GM19043 (cell line): Measurements from ENCODE around the gene ATF4.
"Not testable (repeated sequence)": the region's sequence is repeated elsewhere in the genome, so short reads cannot be mapped to it uniquely, and the experiment has no call there.

Source experiments
- ATAC-seq: cut with Tn5 transposase; IDR thresholded peaks from one replicate; pipeline ENCODE4 v1.9.1; 2021; ENCODE audit warnings: low read depth; ENCODE audit not compliant: unreplicated experiment

Gene ATF4

DNA sequence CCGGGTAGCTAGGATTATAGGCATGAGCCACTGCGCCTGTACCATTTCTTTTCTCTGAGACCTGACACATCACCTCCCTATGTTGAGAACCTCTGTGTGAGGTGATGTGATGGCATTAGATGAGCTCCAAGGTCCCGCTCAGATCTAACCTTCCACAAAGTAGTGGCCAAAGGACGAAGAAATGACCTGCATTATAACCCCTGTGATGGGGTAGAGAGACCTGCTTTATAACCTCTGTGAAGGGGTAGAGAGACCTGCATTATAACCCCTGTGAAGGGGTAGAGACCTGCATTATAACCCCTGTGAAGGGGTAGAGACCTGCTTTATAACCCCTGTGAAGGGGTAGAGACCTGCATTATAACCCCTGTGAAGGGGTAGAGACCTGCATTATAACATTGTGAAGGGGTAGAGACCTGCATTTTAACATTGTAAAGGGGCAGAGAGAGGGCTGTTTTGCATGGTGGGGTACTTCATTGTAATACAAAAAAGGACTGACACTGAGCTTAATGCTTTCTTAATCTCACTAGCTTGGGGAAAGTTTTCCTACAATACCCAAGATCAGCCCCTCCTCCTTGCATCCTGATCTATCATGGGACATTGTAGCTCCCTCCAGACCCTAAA, 9.7 kb upstream of the ATF4 start:
- no peak for ATAC-seq

DNA sequence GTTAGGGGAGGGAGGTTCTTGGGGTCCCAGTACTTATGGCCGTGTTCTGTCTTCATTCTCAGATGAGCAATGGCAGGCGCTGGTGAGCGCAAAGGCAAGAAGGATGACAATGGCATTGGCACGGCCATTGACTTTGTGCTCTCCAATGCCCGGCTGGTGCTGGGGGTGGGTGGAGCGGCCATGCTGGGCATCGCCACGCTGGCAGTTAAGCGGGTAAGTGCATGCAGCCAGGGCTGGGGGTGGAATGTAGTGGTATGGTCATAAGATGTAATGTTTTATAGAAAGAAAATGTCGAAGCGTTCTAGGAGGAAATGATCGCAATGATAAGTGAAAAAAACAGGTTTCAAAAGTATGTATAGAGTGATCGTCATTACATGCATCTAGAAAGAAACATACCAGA, 9.1 kb upstream of the ATF4 start:
- no peak for ATAC-seq

DNA sequence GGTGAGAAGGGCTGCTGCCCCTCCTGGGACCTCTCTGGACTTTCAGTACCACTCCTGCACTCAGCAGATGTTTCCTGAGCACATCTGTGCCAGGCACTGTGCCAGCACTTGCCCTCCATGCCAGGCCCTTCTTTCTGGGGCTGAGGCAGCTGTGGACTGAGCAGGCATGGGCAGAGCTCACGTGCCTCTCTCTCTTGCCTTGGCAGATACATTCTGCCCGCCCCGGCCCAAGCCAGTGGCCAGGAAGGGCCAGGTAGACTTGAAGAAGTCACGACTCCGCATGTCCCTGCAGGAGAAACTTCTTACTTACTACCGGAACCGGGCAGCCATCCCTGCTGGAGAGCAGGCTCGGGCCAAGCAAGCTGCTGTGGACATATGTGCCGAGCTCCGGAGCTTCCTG, 8.3 kb upstream of the ATF4 start:
- ATAC-seq: no peak

DNA sequence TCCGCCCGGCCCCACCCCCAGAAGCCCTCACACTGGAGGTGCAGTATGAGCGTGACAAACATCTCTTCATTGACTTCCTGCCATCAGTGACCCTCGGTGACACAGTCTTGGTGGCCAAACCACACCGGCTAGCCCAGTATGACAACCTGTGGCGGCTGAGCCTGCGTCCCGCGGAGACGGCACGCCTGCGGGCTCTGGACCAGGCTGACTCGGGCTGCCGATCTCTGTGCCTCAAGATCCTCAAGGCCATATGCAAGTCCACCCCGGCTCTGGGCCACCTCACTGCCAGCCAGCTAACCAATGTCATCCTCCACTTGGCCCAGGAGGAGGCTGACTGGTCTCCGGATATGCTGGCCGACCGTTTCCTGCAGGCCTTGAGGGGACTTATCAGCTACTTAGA, 6.6 kb upstream of the ATF4 start:
- no peak for ATAC-seq

DNA sequence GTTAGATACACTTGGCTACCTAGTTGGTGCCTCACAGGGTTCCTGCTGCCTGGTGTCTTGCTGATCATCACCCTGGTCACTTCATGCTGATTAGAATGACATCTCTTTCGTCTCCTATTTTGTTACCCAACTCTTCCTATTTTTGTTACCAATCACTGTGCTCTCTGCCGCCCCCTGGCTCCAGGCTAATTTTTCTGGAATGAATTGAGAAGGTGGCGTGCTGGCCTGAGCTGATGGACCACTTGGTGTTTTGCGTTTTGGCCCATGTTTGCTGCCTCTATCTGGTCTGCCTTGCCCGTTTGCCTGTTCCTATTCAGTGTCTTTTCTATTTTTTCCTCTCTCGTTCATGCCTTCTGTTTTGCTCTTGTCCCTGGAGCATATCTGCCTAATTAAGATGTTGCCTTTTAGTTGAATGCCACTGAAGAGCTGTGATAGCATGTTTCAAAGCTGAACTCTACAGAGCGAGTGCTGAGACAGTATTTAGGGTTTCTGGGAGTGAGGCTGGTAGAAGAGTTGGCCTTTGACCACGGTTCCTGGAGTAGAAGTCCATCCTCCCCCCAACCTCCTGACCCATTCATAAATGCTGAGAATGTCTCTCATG, 5.9 kb upstream of the ATF4 start:
- ATAC-seq: no peak

DNA sequence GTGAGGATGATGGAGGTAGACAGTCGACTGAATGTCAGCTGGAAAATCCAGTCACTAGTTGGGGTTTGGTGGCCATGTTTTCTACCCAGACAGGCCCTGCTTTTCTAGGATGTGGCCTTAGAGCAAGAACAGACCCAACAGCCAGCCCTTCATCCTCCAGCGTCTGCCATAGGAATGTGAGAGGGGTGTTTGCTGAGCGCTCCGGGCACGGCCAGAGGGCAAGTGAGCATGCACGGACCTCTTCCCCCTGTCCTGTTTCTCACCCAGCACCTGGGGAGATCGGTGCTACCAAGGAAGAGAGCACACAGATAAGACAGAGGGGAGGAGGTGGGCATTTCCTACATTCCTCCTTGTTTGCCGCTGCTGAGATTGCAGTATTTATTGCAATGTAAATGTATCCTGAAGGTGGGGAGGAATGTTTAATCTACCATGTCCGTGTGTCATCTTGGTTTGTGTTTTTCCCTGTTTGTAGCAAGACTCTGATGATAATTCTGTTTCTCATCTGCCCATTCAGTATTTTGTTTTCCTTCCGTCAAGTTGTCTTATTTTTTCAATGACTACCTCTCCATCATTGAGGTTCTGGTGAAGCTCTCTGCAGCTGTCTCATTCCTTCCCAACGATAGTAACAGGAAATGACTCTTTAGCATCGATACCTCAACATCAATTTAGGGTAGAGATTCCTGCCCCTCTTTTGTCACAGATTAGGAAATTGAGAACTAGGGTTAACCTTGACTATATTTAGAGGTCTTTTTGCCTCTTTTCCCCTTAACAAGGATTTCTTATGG, 4.9 kb upstream of the ATF4 start:
- ATAC-seq: no peak

DNA sequence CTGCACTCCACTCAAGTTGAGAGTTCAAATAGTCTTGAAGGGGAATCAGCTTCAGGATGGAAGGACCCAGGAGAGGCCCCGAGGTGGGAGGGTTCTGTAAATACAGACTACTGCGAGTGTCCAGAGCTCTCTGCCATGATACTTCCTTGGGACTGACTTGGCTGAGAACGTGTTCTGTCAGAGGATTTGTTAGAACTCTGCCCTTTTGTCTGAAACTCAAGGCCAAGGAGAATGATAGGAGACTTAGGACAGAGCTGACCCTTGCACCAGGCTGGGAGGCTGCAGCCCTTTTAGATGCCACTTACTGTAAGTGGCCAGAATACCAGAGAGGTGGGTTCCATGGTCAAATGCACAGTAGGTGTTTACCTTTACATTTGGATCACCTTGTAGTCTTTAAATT, 2.9 kb upstream of the ATF4 start:
- no peak for ATAC-seq

DNA sequence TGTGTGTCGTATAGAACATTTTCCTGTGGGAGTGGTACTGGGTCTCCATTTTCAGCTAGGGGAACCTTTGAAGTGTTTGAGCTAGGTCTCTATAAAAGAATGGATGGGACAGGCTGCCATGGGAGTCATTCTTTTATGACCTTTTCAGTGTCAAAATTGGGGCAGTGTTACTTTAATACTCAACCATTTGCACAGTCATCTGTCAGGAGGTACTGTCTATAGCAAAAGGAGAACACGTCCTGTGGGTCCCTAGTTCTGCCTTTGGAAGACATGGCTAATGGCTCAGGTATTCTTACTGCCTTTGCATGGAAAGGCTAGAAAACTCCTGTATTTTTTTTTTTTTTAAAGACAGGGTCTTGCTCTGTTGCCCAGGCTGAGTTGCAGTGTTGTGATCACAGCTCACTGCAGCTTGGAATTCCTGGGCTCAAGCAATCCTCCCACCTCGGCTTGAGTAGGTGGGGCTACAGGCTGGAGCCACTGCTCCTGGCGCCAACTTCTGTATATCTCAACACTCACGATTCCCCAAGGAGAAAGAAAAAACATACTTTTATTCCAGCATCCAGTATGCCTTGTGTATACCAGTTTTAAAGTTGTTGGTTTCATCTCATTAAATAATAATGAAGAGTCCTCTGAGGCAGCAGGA, 2.1 kb upstream of the ATF4 start:
- no peak for ATAC-seq

DNA sequence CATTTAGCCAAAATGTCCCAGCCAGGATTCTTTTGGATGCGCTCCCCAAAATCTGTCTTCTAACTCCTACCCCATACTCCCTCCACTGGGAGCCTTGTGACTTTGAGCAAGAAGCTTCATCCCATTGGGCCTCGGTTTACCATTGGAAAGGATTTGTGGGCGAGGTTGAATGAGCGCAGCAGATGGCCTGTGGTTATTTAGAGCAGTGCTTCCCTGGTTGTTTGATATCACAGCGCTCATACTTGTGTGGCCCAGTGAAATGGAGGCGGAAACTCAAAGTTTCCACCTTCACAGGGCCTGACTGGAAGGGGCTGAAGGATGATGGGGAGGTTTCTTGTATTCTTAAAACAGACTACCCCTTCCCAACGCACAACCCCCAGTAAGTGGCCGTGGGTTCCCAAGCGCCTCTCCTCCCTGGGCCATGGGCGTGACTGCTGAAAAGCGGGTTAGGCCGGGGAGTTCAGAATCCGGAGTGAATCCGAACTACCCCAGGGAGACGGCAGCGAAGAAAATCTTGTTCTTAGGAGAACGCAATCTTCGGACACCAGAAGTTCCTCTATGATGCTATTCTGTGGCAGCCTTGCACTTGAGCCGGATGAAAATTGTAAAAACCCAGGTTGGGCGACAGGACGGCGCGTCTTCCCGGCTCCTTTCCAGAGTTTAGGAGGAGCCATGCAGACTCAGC, 1.2 kb upstream of the ATF4 start:
- no peak for ATAC-seq

DNA sequence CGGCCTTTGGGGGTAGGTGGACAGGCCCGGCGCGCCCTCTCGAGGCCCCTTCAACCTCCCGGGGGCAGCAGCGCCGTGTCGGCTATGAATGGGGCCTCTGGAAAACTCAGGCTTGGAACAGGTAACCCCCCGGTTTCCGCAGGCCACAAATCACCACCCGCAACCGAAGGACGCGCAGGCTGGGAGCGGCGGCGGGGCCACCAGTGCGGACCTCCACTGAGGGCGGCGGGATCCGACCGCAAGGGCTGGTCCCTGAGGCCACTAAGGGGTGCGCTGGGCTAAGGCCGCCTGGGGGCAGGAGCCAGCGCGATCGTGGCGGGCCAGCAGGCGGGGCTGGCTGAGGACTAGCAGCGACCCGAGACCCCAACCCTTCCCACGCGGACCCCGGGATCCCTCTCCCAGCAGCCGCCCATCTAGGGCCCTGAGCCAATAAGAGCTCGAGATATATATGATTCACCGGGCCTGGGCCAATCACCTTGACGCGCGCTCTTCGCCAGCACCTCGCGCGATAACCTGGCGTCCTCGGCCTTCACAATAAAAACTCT, 609 bp upstream of the ATF4 start:
- peak; percentile 85 for ATAC-seq

DNA sequence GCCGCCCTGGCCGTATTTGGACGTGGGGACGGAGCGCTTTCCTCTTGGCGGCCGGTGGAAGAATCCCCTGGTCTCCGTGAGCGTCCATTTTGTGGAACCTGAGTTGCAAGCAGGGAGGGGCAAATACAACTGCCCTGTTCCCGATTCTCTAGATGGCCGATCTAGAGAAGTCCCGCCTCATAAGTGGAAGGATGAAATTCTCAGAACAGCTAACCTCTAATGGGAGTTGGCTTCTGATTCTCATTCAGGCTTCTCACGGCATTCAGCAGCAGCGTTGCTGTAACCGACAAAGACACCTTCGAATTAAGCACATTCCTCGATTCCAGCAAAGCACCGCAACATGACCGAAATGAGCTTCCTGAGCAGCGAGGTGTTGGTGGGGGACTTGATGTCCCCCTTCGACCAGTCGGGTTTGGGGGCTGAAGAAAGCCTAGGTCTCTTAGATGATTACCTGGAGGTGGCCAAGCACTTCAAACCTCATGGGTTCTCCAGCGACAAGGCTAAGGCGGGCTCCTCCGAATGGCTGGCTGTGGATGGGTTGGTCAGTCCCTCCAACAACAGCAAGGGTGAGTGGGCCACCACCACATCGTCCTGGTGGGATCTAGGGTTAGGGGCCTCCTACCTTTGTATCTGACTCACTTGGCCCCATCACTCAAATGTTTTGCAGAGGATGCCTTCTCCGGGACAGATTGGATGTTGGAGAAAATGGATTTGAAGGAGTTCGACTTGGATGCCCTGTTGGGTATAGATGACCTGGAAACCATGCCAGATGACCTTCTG, 934 bp downstream of the ATF4 start:
- not testable (repeated sequence) for ATAC-seq

DNA sequence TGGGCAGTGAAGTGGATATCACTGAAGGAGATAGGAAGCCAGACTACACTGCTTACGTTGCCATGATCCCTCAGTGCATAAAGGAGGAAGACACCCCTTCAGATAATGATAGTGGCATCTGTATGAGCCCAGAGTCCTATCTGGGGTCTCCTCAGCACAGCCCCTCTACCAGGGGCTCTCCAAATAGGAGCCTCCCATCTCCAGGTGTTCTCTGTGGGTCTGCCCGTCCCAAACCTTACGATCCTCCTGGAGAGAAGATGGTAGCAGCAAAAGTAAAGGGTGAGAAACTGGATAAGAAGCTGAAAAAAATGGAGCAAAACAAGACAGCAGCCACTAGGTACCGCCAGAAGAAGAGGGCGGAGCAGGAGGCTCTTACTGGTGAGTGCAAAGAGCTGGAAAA, 1.7 kb downstream of the ATF4 start:
- ATAC-seq: not testable (repeated sequence)

DNA sequence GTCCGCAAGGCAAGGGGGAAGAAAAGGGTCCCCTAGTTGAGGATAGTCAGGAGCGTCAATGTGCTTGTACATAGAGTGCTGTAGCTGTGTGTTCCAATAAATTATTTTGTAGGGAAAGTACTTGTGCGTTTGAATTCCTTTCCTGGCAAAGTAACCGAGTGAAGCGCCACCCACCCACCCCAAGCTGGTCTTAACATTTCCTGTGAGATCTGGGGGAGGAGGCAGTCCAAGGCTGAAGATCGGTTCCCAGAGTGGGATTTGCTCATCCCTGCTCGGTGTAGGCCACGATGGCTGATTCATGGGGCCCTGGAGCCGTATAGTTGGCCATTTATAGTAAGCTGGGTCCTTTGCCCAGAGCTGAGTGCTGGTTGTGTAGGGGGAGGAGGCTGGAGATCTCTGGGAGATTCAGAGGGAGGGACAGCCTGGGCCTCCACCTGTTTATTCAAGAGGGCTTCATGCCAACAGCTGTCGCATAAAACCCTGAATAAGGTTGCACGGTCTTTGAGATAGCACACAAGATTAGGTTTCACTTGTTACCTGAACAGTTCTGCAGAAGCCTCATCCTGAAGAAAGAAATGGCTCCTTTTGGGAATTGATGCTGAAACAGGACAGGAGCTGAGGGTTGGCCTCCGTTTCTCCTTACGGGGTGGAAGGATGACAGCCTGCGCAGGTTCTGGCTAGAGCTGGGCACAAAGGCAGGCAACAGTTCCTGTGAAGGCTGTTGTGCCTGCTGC, 2.4 kb downstream of the ATF4 start:
- ATAC-seq: no peak

DNA sequence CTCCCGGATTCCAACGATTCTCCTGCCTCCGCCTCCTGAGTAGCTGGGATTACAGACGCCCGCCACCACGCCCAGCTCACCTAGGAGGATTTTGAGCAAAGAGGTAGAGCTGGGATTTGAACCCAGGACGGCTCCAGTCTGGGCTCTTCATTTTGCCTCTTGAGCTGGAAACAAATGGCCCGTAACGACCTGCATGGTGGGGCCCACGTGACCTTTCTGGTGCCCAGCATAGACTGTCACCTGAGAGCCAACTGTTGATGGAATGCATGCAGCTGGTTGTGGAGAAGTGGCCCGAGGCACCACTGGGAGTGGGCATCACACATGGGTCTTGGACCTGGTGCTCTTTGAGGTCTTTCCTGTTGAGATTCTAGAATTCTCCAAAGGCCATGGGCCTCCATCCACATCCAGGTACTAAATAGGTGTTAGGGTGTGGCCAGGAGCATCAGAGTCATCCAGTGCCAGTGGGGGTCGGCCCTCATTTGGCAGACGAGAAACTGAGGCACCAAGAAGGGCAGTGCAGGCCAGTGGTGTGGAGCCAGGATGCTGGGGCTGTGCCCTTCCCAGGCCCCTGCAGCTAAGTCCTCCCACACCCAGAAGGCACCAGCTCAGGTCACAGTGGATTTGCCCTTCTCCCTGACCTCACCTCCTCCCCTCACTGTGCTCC, 3.9 kb downstream of the ATF4 start:
- no peak for ATAC-seq

DNA sequence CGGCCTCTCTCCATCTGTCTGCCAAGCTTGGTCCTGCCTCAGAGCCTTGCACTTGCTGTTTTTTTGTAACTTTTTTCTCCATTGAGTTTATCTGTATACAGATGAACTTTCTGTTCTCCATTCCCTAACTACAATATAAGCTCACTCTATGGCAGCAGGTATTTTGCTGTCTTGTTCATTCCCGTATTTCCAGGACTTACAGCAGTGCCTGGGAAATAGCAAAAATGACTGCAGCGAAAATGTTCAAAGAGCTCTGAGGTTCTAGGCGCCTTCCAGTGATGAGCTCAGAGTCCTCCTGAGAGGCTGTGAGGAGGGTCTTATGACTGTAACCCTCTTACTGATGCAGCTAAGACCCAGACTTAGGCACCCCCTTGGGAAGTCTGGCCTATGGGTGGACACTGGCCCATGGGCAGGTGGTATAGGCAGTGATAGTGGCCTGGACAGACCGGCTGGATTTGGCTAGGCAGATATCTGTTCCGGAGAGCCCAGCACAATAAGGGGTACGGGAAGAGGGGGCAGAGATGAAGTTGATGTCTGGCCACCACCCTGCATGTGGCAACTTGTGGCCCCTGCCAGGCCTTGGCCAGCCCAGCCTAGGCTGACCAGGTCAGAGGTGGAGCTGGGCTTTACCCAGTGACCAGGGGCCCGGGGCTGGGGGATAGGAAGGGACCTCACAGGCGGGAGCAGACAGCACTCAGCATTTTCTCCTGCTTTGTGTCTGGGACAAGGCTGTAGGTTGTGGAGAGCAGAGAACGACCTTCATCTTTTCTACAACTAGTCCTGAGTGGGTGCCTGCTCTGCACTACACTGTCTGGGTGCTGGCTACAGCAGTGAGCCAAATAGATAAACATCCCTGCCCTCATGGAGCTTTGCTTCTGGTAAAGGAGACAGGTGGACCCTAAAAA, 4.6 kb downstream of the ATF4 start:
- no peak for ATAC-seq

DNA sequence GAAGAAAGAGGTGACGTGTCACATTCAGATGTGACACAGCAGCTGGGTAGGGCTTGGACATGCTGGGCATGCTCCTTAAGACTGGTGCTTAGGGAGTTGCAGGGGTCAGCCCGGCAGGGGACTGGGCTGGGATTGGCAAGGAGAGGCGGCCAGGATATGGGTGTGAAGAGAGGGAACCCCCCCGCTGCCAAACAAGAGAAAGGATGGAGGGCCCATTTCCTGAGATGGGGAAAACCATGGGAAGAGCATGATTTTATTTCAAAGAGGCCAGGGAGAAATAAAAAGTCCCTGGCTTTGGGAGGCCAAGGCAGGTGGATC, 5.3 kb downstream of the ATF4 start:
- ATAC-seq: no peak

DNA sequence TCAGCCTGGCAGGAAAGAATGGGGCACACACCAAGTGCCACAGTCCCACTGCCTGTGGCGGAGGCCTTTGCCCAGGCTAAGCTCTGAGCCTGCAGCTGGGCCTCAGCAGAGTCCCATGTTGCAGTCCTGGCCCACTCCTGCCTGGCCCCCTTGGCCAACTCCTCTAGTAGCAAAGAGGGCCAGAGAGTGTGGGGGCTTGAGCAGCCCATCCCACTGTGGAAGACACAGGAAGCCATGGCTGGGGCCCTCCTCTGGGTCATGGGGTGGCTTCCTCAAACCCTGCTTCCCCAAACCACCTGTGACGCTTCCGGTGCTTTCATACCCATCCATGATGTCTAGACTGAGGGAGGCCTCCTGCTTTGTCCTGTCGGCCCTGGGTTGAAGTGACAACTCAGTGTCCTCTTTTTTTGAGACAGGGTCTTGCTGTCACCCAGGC, 6.4 kb downstream of the ATF4 start:
- no peak for ATAC-seq

DNA sequence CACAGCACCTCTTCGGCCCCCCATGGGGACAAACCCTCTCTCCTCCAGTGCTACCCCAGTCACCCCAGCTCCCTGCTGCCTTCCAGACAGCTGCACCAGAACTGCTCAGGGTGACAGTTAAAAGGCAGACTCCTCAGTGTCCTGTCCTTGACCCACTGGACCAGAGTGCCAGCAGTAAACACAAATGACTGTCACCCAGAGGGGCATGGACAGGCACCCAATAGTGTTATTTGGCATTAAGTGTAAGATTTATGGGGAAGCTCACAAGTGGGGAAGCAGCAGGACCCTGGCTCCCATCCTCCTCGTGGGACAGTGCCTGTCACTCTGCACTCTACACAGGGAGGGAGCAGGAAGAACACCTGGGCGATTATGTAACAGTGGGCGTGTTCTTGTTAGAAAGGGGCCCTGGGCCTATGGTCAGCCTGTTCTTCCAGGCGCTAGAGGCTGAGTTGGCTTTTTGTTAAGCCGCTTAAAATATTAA, 7.2 kb downstream of the ATF4 start:
- no peak for ATAC-seq
